ENCODE measurements around the gene SLC22A23. TPM values are rescaled to one million over a fixed set of nuclear protein-coding genes. Genes with fewer than 3 reads are reported as not detected.

Gene SLC22A23
- total and polyA plus RNA-seq, 2 experiments from 2014 or later = 2.4 to 7.3 TPM

- no peak for DNase-seq
- H3K27ac ChIP-seq = no peak overlapping the region
- no peak overlapping the region for H3K9ac ChIP-seq
- H3K79me2 ChIP-seq (ENCODE audit: insufficient read depth) = peaks cover 3% of the 10 kb centered on the region
- 95 to 96% methylated on average over 3 of the region's 3 CpGs for WGBS, 2 experiments (ENCODE audit: low coverage in 1 of 2, low lambda C conversion rate in 2 of 2, missing lambda C conversion rate in 2 of 2)
- H3K4me3 ChIP-seq = no peak overlapping the region
- no peak for TF ChIP-seq EZH2phosphoT487 (IDR thresholded peaks at IDR 0.05; ENCODE audit: insufficient read depth, low read depth)
- no peak for TF ChIP-seq EZH2 (IDR thresholded peaks at IDR 0.05; ENCODE audit: insufficient read depth, poor library complexity, severe bottlenecking)
- no peaks in the 10 kb centered on the region for H3K9me3 ChIP-seq (ENCODE audit: low read depth)
- H3K4me1 ChIP-seq (ENCODE audit: insufficient read depth) = peaks cover 3% of the 10 kb centered on the region; the same call in 1 of the 2 replicates
- in situ Hi-C loops (cut with MboI) = no loop called here
- no peaks in the 10 kb centered on the region for H3K27me3 ChIP-seq (replicated peaks; ENCODE audit: insufficient read depth)
- no peaks in the 10 kb centered on the region for H3K9me2 ChIP-seq (ENCODE audit: insufficient read depth)
- no peaks in the 10 kb centered on the region for H3F3A ChIP-seq (ENCODE audit: insufficient read depth)
- H2AFZ ChIP-seq = no peak overlapping the region
- H4K20me1 ChIP-seq (ENCODE audit: insufficient read depth) = no peaks in the 10 kb centered on the region
- H3K4me2 ChIP-seq (ENCODE audit: unreplicated experiment) = no peak overlapping the region
- no peaks in the 10 kb centered on the region for H3K36me3 ChIP-seq (ENCODE audit: low read depth)
These were observed 79.8 kb downstream of the SLC22A23 start for GRCh38 chr6:3376893-3377535.

GRCh38 chr6:3376064-3376463, 80.8 kb downstream of the SLC22A23 start:
- Histone ChIP-seq H3K79me2 (ENCODE audit: insufficient read depth) (peaks cover 3% of the 10 kb centered on the region), H3K4me3 (no peak overlapping the region), H3K36me3 (ENCODE audit: low read depth) (no peaks in the 10 kb centered on the region), H2AFZ (no peak overlapping the region), H3K9me3 (ENCODE audit: low read depth) (no peaks in the 10 kb centered on the region), H3K27ac (no peak overlapping the region), H3K9me2 (ENCODE audit: insufficient read depth) (no peaks in the 10 kb centered on the region), H4K20me1 (ENCODE audit: insufficient read depth) (no peaks in the 10 kb centered on the region), H3K4me2 (ENCODE audit: unreplicated experiment) (no peak overlapping the region), H3K9ac (no peak overlapping the region), H3K27me3 (replicated peaks; ENCODE audit: insufficient read depth) (no peaks in the 10 kb centered on the region), H3K4me1 (ENCODE audit: insufficient read depth) (no peaks in the 10 kb centered on the region), H3F3A (ENCODE audit: insufficient read depth) (no peaks in the 10 kb centered on the region)
- in situ Hi-C loops (cut with MboI) = no loop called here
- TF ChIP-seq EZH2 (IDR thresholded peaks at IDR 0.05; ENCODE audit: insufficient read depth, poor library complexity, severe bottlenecking) (no peak), EZH2phosphoT487 (IDR thresholded peaks at IDR 0.05; ENCODE audit: insufficient read depth, low read depth) (no peak)
- DNase-seq = no peak
- WGBS, 2 experiments (ENCODE audit: low coverage in 1 of 2, low lambda C conversion rate in 2 of 2, missing lambda C conversion rate in 2 of 2) = 84 to 87% methylated on average over 6 to 8 of the region's 8 CpGs

GRCh38 chr6:3373597-3374203, 83.2 kb downstream of the SLC22A23 start:
- WGBS, 2 experiments (ENCODE audit: low coverage in 1 of 2, low lambda C conversion rate in 2 of 2, missing lambda C conversion rate in 2 of 2) = 93 to 94% methylated on average over 5 of the region's 5 CpGs
- Histone ChIP-seq H3K79me2 (ENCODE audit: insufficient read depth) (peaks cover 3% of the 10 kb centered on the region; the same call in 1 of the 2 replicates), H3K27ac (no peak overlapping the region), H2AFZ (no peak overlapping the region), H3K9me2 (ENCODE audit: insufficient read depth) (no peaks in the 10 kb centered on the region), H3K4me2 (ENCODE audit: unreplicated experiment) (no peak overlapping the region), H3K36me3 (ENCODE audit: low read depth) (no peaks in the 10 kb centered on the region), H3K27me3 (replicated peaks; ENCODE audit: insufficient read depth) (no peaks in the 10 kb centered on the region), H3K9me3 (ENCODE audit: low read depth) (no peaks in the 10 kb centered on the region), H3K4me3 (no peak overlapping the region), H4K20me1 (ENCODE audit: insufficient read depth) (no peaks in the 10 kb centered on the region), H3K4me1 (ENCODE audit: insufficient read depth) (no peaks in the 10 kb centered on the region), H3K9ac (no peak overlapping the region), H3F3A (ENCODE audit: insufficient read depth) (no peaks in the 10 kb centered on the region)
- TF ChIP-seq EZH2 (IDR thresholded peaks at IDR 0.05; ENCODE audit: insufficient read depth, poor library complexity, severe bottlenecking) (no peak), EZH2phosphoT487 (IDR thresholded peaks at IDR 0.05; ENCODE audit: insufficient read depth, low read depth) (no peak)
- in situ Hi-C loops (cut with MboI) = no loop called here
- no peak for DNase-seq

GRCh38 chr6:3372912-3373554, 83.8 kb downstream of the SLC22A23 start:
- Histone ChIP-seq H4K20me1 (ENCODE audit: insufficient read depth) (no peaks in the 10 kb centered on the region), H3K9me2 (ENCODE audit: insufficient read depth) (no peaks in the 10 kb centered on the region), H3K36me3 (ENCODE audit: low read depth) (no peaks in the 10 kb centered on the region), H3K9me3 (ENCODE audit: low read depth) (no peaks in the 10 kb centered on the region), H2AFZ (no peak overlapping the region), H3K27ac (no peak overlapping the region), H3K4me1 (ENCODE audit: insufficient read depth) (no peaks in the 10 kb centered on the region), H3K79me2 (ENCODE audit: insufficient read depth) (peaks cover 3% of the 10 kb centered on the region; the same call in 1 of the 2 replicates), H3K4me3 (no peak overlapping the region), H3K9ac (no peak overlapping the region), H3K27me3 (replicated peaks; ENCODE audit: insufficient read depth) (no peaks in the 10 kb centered on the region), H3F3A (ENCODE audit: insufficient read depth) (no peaks in the 10 kb centered on the region), H3K4me2 (ENCODE audit: unreplicated experiment) (no peak overlapping the region)
- TF ChIP-seq EZH2phosphoT487 (IDR thresholded peaks at IDR 0.05; ENCODE audit: insufficient read depth, low read depth) (no peak), EZH2 (IDR thresholded peaks at IDR 0.05; ENCODE audit: insufficient read depth, poor library complexity, severe bottlenecking) (no peak)
- WGBS, 2 experiments (ENCODE audit: low coverage in 1 of 2, low lambda C conversion rate in 2 of 2, missing lambda C conversion rate in 2 of 2) = 91 to 92% methylated on average over 6 of the region's 6 CpGs
- in situ Hi-C loops (cut with MboI) = no loop called here
- no peak for DNase-seq
